Mucosa of descending colon (tissue), 3 donors: ENCODE data around the gene LTA. TPM values are rescaled to one million over a fixed set of nuclear protein-coding genes. Genes with fewer than 3 reads are reported as not detected.

Source experiments
- ATAC-seq: fragments of 200-7000 bp; cut with Tn5 transposase; one replicate; pipeline ENCODE4 v1.9.1; 2020; ENCODE audit warnings: mild to moderate bottlenecking, moderate library complexity
- DNase-seq, 3 donors: peaks; one replicate each; pipeline ENCODE4 v3.0.0-alpha.2; 2020
- H3K36me3 ChIP-seq: fragments of 200-600 bp; one replicate; pipeline ENCODE4 v1.8.0; 2021; ENCODE audit warnings: low read depth, mild to moderate bottlenecking
- H3K4me1 ChIP-seq: fragments of 200-600 bp; one replicate; pipeline ENCODE4 v1.8.0; 2021; ENCODE audit warnings: low read depth, mild to moderate bottlenecking
- H3K4me3 ChIP-seq: fragments of 200-600 bp; one replicate; pipeline ENCODE4 v1.8.0; 2021; ENCODE audit warnings: mild to moderate bottlenecking
- H3K9me3 ChIP-seq: fragments of 200-600 bp; one replicate; pipeline ENCODE4 v1.8.0; 2021; ENCODE audit warnings: mild to moderate bottlenecking
- CTCF ChIP-seq: fragments of 200-600 bp; IDR thresholded peaks from one replicate; pipeline ENCODE4 v1.8.0; 2022; ENCODE audit warnings: antibody characterized with exemption, mild to moderate bottlenecking
- intact Hi-C, 2 donors: fragments of 100-400 bp; cut with DNase I in 1 of 2; cut with micrococcal nuclease in 1 of 2; formaldehyde crosslinking; loops; one replicate each; pipeline versions ENCODE4 v1.11.0 to v1.11.1; 2022; cut with DNase I, micrococcal nuclease
- total RNA-seq, 3 donors: library from RNA; stranded (reverse); fragmentation: NEBNext Ultra II Directional in 2 of 3; extraction: Animal tissue kit (Norgen Biotek cat#: 25700) in 2 of 3; gene quantifications; one replicate each; pipeline versions ENCODE4 v1.2.1 to v1.2.4, GENCODE V29; 2021 to 2023
- donor health status: DM: no; HTN: no; CAD: no; lungs with moderate emphysema.
- donor health status: DM: no; HTN: no; CAD: no.
- donor health status: DM: no; HTN: yes; CAD: no.

LTA gene
- total RNA-seq, 3 donors from 2014 or later = 0.20 to 0.22 TPM; not detected in 1

GRCh38 chr6:31529329-31530150, 42.5 kb upstream of the LTA start:
- H3K9me3 ChIP-seq = no peaks in the 10 kb centered on the region
- no peaks in the 10 kb centered on the region for H3K4me1 ChIP-seq
- H3K4me3 ChIP-seq = no peak overlapping the region
- DNase-seq = no peak
- ATAC-seq = peak; percentile 20
- H3K36me3 ChIP-seq = peaks cover 16% of the 10 kb centered on the region
- intact Hi-C loops = no loop called here
- no peak for TF ChIP-seq CTCF

- DNase-seq (no peak), ATAC-seq (no peak)
- Histone ChIP-seq H3K4me1 (no peaks in the 10 kb centered on the region), H3K4me3 (no peak overlapping the region), H3K9me3 (no peaks in the 10 kb centered on the region), H3K36me3 (peaks cover 24% of the 10 kb centered on the region)
- intact Hi-C loops = no loop called here
- TF ChIP-seq CTCF = no peak
Measured at GRCh38 chr6:31530659-31531058, 41.4 kb upstream of the LTA start.

- H3K4me3 ChIP-seq = no peak overlapping the region
- no peak for TF ChIP-seq CTCF
- ATAC-seq (no peak), DNase-seq (no peak)
- H3K4me1 ChIP-seq = no peaks in the 10 kb centered on the region
- intact Hi-C loops = no loop called here
- H3K9me3 ChIP-seq = no peaks in the 10 kb centered on the region
- peaks cover 24% of the 10 kb centered on the region for H3K36me3 ChIP-seq
Measured at GRCh38 chr6:31531162-31531561, 40.9 kb upstream of the LTA start.

GRCh38 chr6:31531771-31532643, 40.1 kb upstream of the LTA start:
- Histone ChIP-seq H3K4me3 (no peak overlapping the region), H3K36me3 (peaks cover 31% of the 10 kb centered on the region), H3K9me3 (no peaks in the 10 kb centered on the region), H3K4me1 (no peaks in the 10 kb centered on the region)
- no peak for ATAC-seq
- intact Hi-C loops = no loop called here
- DNase-seq = no peak
- no peak for TF ChIP-seq CTCF

GRCh38 chr6:31532644-31533454, 39.2 kb upstream of the LTA start:
- Histone ChIP-seq H3K9me3 (no peaks in the 10 kb centered on the region), H3K36me3 (peaks cover 39% of the 10 kb centered on the region), H3K4me1 (no peaks in the 10 kb centered on the region), H3K4me3 (no peak overlapping the region)
- no peak for DNase-seq
- ATAC-seq = no peak
- intact Hi-C loops = no loop called here
- no peak for TF ChIP-seq CTCF
